Measurements from ENCODE around the gene IGFBP1.
"Not testable (repeated sequence)": the region's sequence is repeated elsewhere in the genome, so short reads cannot be mapped to it uniquely, and the experiment has no call there.

IGFBP1 gene

DNA sequence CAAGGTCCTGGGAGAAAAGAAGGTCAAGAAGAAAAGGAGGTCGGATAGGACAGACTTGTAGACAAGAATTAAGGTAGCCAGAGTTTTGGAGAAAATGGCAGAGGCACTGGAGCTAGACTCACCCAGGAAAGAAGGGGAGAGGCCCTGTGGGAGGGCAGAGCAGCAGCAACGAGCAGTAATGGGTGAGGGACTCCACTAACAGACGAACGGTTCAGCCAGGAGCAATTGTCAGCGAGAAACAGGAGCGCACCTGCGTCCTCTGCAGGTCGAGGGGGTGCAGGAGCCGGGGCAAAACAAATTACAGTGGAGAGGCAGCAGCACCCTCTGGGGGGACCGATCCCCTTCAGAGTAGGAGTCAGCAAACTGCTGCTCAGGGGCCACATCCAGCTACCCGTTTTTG lies 51.3 kb downstream of the IGFBP1 start:
- DNase-seq: no peak

DNA sequence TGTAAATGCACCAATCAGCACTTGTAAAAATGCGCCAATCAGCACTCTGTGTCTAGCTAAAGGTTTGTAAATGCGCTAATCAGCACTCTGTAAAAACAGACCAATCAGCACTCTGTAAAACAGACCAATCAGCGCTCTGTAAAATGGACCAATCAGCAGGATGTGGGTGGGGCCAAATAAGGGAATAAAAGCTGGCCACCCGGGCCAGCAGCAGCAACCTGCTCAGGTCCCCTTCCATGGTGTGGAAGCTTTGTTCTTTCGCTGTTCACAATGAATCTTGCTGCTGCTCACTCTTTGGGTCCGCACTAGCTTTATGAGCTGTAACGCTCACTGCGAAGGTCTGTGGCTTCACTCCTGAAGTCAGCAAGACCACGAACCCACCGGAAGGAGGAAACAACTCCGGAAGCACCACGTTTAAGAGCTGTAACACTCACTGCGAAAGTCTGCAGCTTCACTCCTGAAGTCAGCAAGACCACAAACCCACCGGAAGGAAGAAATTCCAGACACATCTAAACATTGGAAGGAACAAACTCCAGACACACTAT lies 52.0 kb downstream of the IGFBP1 start:
- not testable (repeated sequence) for DNase-seq

GRCh38 chr7:45940939-45941338 lies 52.7 kb downstream of the IGFBP1 start:
- DNase-seq: no peak

All from NCI-H1930 (cell line).